HFFc6 (cell line): ENCODE data around the gene CALML3. TPM values are rescaled to one million over a fixed set of nuclear protein-coding genes. Genes with fewer than 3 reads are reported as not detected.
A peak's percentile ranks its signal among the peaks of the same experiment; 100 is the strongest.

Source experiments
- DNase-seq: peaks from one replicate; pipeline ENCODE4 v3.0.0-alpha.2; 2018
- H3K27ac Mint-ChIP-seq: 2 replicates; pipeline ENCODE4 v1.8.0; 2020; ENCODE audit warnings: mild to moderate bottlenecking, mixed read lengths
- H3K27me3 Mint-ChIP-seq: 2 replicates; pipeline ENCODE4 v1.8.0; 2021; ENCODE audit warnings: mild to moderate bottlenecking, moderate library complexity, mixed read lengths; ENCODE audit not compliant: insufficient read depth
- H3K36me3 Mint-ChIP-seq: 2 replicates; pipeline ENCODE4 v1.8.0; 2021; ENCODE audit warnings: low read depth, mixed read lengths
- H3K4me1 Mint-ChIP-seq: 2 replicates; pipeline ENCODE4 v1.8.0; 2020; ENCODE audit warnings: low read depth, mixed read lengths
- H3K4me3 Mint-ChIP-seq: 2 replicates; pipeline ENCODE4 v1.8.0; 2020; ENCODE audit warnings: mild to moderate bottlenecking, moderate library complexity, mixed read lengths
- H3K9me3 Mint-ChIP-seq: 2 replicates; pipeline ENCODE4 v1.8.0; 2020; ENCODE audit warnings: mild to moderate bottlenecking, mixed read lengths
- total RNA-seq, 6 experiments: library from RNA; stranded (reverse); fragmentation: NEBNext Ultra II Directional; extraction: Animal tissue kit (Norgen Biotek cat#: 25700); gene quantifications; 2 replicates in 1 of 6; 3 replicates in 5 of 6; pipeline ENCODE4 v1.2.3, GENCODE V29; 2021
- TF ChIP-seq, protein P1 (sequence below): fragments of 200-600 bp; sonication (generic); IDR thresholded peaks from 2 replicates; pipeline ENCODE4 v1.5.0; 2021; ENCODE audit warnings: antibody characterized with exemption, mild to moderate bottlenecking

The CALML3 gene
- total RNA-seq, 6 experiments from 2014 or later, result not detected

DNA sequence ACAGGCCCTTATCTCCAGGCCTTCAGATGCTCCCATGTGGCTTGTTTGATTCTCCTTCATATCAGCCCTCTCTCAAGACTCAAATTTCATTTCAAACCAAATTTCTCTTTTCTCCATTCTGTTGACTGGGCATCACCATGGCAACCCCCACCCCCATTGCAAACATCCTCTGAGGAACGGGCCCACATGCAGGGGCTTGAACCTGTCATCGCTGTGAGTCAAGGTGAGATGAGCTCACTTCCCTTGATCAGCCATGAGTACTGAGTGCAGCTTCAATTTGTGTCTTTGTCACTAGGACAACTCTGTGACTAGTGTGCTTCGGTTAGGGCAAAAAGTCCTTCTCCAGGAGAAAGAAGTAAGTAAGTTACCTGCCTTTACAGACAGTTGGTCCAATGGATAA, 41.9 kb downstream of the CALML3 start:
- Mint-ChIP-seq H3K27ac (peak overlapping the region; percentile 97), H3K9me3 (no peaks in the 10 kb centered on the region), H3K4me1 (peaks cover 47% of the 10 kb centered on the region), H3K4me3 (no peak overlapping the region; the same call in 1 of the 2 replicates), H3K27me3 (peaks cover 2% of the 10 kb centered on the region; the same call in 1 of the 2 replicates), H3K36me3 (no peaks in the 10 kb centered on the region)
- TF ChIP-seq, protein P1, sequence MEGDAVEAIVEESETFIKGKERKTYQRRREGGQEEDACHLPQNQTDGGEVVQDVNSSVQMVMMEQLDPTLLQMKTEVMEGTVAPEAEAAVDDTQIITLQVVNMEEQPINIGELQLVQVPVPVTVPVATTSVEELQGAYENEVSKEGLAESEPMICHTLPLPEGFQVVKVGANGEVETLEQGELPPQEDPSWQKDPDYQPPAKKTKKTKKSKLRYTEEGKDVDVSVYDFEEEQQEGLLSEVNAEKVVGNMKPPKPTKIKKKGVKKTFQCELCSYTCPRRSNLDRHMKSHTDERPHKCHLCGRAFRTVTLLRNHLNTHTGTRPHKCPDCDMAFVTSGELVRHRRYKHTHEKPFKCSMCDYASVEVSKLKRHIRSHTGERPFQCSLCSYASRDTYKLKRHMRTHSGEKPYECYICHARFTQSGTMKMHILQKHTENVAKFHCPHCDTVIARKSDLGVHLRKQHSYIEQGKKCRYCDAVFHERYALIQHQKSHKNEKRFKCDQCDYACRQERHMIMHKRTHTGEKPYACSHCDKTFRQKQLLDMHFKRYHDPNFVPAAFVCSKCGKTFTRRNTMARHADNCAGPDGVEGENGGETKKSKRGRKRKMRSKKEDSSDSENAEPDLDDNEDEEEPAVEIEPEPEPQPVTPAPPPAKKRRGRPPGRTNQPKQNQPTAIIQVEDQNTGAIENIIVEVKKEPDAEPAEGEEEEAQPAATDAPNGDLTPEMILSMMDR, result no peak
- peak; percentile 56 for DNase-seq

DNA sequence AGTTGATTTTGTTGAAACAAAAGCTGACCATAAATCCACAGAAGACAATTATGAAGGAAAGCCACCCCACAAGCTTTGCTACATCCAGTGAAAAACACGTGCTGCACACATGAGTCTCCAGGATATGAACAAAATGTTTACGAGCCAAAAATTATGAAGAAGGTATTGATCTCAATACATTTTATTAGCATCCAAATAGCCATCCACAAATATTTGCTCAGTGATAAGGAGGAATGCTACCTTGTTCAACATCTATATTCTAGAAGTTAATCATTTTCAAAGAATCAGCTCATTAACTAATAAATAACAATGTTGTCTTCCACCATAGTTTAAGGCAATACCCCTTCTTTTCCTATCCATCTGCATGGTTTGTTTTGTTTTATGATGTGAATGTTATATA, 42.7 kb downstream of the CALML3 start:
- Mint-ChIP-seq H3K4me1 (peaks cover 44% of the 10 kb centered on the region), H3K27me3 (peaks cover 2% of the 10 kb centered on the region; the same call in 1 of the 2 replicates), H3K36me3 (no peaks in the 10 kb centered on the region), H3K27ac (peak overlapping the region; percentile 97), H3K4me3 (no peak overlapping the region), H3K9me3 (no peaks in the 10 kb centered on the region)
- TF ChIP-seq, protein P1, result no peak
- no peak for DNase-seq

DNA sequence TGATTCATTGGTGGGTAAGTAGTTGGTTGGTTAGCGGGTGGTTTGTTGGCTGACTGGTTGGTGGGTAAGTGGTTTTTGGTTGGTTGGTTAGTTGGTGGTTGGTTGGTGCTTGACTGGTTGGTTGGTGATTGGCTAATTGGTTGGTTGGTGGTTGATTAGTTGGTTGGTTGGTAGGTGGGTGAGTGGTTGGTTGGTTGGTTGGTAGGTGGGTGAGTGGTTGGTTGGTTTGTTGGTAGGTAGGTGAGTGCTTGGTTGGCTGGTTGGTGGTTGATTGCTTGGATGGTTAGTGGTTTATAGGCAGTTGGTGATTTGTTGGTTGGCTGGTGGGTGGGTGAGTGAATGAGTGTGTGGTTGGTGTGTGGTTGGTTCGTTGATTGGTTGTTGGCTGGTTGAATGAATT, 44.2 kb downstream of the CALML3 start:
- H3K27me3 Mint-ChIP-seq, result peaks cover 2% of the 10 kb centered on the region; the same call in 1 of the 2 replicates
- DNase-seq, result no peak

DNA sequence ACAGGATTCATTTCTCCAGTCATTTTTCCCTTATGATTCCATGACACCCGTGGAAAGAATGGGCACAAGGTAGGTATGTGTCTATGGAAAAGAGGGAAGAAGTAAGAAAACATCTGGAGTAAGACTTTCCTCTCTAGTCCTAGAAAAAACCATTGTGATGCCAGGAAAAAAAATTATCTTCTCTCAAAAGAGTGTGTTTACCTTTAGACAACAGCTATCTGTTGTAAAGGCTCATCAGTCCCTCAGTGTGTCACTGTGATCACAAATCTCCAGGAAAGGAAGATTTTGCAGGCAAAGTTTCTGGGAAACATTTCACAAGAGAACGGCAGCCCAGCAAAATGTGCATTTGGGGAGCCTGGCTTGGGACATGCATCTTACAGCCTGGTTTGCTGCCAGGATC, 44.8 kb downstream of the CALML3 start:
- DNase-seq, result no peak
- Mint-ChIP-seq H3K4me3 (no peak overlapping the region), H3K36me3 (no peaks in the 10 kb centered on the region), H3K27me3 (no peaks in the 10 kb centered on the region; the same call in 1 of the 2 replicates), H3K27ac (no peak overlapping the region), H3K4me1 (peaks cover 37% of the 10 kb centered on the region), H3K9me3 (no peaks in the 10 kb centered on the region)
- TF ChIP-seq, protein P1, result no peak

More for the DNA sequence above, 44.2 kb downstream of the CALML3 start:
- TF ChIP-seq, protein P1, result no peak
- Mint-ChIP-seq H3K4me1 (peaks cover 38% of the 10 kb centered on the region), H3K4me3 (no peak overlapping the region), H3K36me3 (no peaks in the 10 kb centered on the region), H3K27ac (no peak overlapping the region), H3K9me3 (no peaks in the 10 kb centered on the region)

DNA sequence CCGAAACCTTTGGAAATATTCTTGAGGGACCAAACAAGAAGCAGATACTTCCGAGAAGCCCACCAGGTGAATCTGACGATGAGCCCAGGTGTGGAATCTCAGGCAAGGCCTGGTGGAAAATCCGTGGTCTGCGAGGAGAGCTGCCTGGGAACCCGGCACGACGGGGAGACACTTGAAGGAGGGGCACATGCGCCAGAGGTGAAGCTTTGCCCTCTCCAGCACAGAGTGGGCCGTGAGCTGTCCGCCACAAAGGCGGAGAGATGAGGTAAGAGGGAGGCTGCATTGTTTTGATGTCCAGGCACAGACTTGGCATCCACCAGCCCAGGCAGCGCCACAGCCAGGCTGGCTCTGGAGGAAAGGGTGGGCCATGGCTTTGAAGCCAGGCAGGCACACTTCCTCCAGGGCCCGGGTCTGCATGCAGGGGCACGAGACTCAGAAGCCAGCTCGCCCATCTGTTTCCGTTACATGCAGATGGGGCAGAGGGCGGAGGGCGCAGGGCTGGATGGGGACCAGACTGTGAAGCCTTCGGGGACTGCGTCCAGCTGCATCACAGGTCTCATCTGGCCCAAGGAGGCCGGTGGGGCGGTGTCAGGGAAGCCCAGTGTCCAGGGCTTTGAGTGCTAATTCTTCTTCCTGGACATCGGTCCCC, 45.4 kb downstream of the CALML3 start:
- H3K27me3 Mint-ChIP-seq, result no peaks in the 10 kb centered on the region; the same call in 1 of the 2 replicates
- no peak for DNase-seq
- no peak overlapping the region for H3K4me3 Mint-ChIP-seq
- no peaks in the 10 kb centered on the region for H3K9me3 Mint-ChIP-seq
- H3K27ac Mint-ChIP-seq, result no peak overlapping the region
- TF ChIP-seq, protein P1, result no peak
- peaks cover 37% of the 10 kb centered on the region for H3K4me1 Mint-ChIP-seq
- H3K36me3 Mint-ChIP-seq, result no peaks in the 10 kb centered on the region
